Small intestine (tissue), 7 donors: ENCODE data around the gene DAZAP1. TPM values are rescaled to one million over a fixed set of nuclear protein-coding genes. Genes with fewer than 3 reads are reported as not detected.
A peak's percentile ranks its signal among the peaks of the same experiment; 100 is the strongest.

Experiments used
- DNase-seq, 2 donors: peaks; one replicate each; pipeline versions ENCODE4 v3.0.0 to v3.0.0-alpha.2; 2013
- FAIRE-seq: peaks from 2 replicates; lab custom pipeline; 2012; peaks lifted over from hg19 to GRCh38; lab: Jason Lieb, UNC
- H3K27ac ChIP-seq, 3 donors: one replicate each; pipeline ENCODE4 v1.5.1; 2013; ENCODE audit warnings: low read length in 2 of 3, mild to moderate bottlenecking in 2 of 3, control low read depth in 1 of 3, inconsistent platforms in 1 of 3, low read depth in 1 of 3, moderate library complexity in 1 of 3
- H3K27me3 ChIP-seq, 3 donors: one replicate each; pipeline ENCODE4 v1.6.1; 2013; ENCODE audit warnings: low read length in 3 of 3, inconsistent platforms in 1 of 3; ENCODE audit not compliant: control insufficient read depth in 3 of 3, insufficient read depth in 3 of 3
- H3K36me3 ChIP-seq, 3 donors: one replicate each; pipeline ENCODE4 v1.6.1; 2013; ENCODE audit warnings: low read length in 3 of 3, inconsistent platforms in 1 of 3, low read depth in 1 of 3, mild to moderate bottlenecking in 1 of 3, moderate library complexity in 1 of 3; ENCODE audit not compliant: control insufficient read depth in 3 of 3, insufficient read depth in 2 of 3
- H3K4me1 ChIP-seq, 3 donors: one replicate each; pipeline ENCODE4 v1.6.1; 2013; ENCODE audit warnings: low read length in 2 of 3, inconsistent platforms in 1 of 3, low read depth in 1 of 3, mild to moderate bottlenecking in 1 of 3, moderate library complexity in 1 of 3; ENCODE audit not compliant: control insufficient read depth in 3 of 3, insufficient read depth in 2 of 3
- H3K4me3 ChIP-seq, 3 donors: one replicate each; pipeline ENCODE4 v1.5.1; 2013; ENCODE audit warnings: low read length in 3 of 3, control low read depth in 1 of 3, inconsistent platforms in 1 of 3, low read depth in 1 of 3, mild to moderate bottlenecking in 1 of 3, moderate library complexity in 1 of 3
- H3K9me3 ChIP-seq, 2 donors: one replicate each; pipeline ENCODE4 v1.6.1; 2013; ENCODE audit warnings: low read depth in 1 of 2, low read length in 1 of 2; ENCODE audit not compliant: control insufficient read depth in 2 of 2, insufficient read depth in 1 of 2
- WGBS, 3 donors: extraction: QIAGEN DNeasy Blood & Tissue Kit; methylation state at CpG; one replicate each; pipeline ENCODE4 v1.1.7; 2013; 5-methylcytosine and 5-hydroxymethylcytosine counted together
- polyA plus RNA-seq, 4 donors: library from polyadenylated mRNA; stranded (reverse) in 3 of 4; unstranded in 1 of 4; fragments of 200-250 nt in 3 of 4; fragments of 120-200 nt in 1 of 4; gene quantifications; one replicate each; pipeline versions ENCODE4 v1.2.1 to v1.2.3, GENCODE V29; 2013
- donor health status: healthy with polysubstance abuse.
- donor health status: control.
- donor health status: control.
- donor health status: Bipolar disorder and iron deficiency.
- donor health status: healthy.

DAZAP1 gene
- polyA plus RNA-seq, 4 donors, result 60.2 to 124 (median 80.5) TPM

DNA sequence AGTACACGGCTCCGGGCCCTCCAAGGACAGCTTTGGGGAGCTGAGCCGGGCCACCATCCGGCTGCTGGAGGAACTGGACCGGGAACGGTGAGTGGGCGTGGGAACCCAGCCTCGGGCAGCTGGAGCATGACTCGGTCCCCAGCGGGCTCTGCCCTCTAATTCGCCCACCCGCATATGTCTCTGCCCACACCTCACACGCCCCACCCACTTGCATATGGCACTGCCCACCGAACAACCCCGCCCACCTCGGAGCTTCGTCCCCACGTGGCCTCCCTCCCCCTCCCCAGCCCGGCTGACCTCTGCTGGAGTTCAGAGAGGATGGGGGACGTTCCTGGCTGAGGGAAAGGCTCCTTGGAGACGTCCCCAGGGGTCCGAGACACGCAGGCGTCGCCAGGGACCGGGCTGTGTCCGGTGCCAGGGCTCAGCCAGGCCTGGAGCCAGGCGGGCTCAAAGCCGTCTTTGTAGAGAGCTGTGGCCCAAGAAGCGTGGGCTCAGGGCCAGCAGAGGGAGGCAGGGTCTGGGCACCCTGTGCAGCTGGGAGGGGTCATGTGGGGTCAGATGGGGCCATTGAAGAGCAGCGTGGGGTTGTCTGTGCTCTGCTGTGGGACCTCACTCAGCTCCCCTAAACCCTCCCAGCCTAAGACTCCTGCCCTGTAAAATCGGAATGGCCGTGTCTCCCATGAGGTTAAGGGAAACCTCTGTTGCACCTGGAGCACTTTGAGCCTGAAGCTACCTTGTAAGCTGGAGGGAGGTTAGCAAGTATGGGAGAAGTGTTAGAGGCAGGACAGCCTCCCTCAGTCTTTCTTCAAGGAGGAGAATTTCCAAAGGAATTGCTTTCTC is 46.4 kb downstream of the DAZAP1 start:
- Histone ChIP-seq H3K27me3 (peaks cover 30 to 95% (median 42%) of the 10 kb centered on the region in 3 donors), H3K27ac (no peak overlapping the region), H3K4me1 (peaks cover 0 to 11% (median 0%) of the 10 kb centered on the region in 3 donors), H3K36me3 (no peaks in the 10 kb centered on the region), H3K9me3 (no peaks in the 10 kb centered on the region), H3K4me3 (no peak overlapping the region)
- no peak for FAIRE-seq
- 7 to 29% (median 15%) methylated on average over 23 to 33 of the region's 33 CpGs for WGBS, 3 donors
- DNase-seq, result no peak

DNA sequence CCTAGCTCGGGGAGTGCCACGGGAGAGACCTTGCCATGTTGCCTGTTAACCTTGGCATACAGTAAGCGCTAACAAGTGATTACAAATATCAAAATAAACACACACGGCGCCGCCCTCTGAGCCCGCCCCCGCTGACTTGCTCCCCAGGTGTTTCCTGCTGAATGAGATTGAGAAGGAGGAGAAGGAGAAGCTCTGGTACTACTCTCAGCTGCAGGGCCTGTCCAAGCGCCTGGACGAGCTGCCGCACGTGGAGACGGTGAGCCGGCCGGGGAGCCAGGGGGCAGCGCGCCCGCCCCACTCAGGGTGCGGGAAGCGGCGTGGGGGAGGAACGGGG is 47.6 kb downstream of the DAZAP1 start:
- Histone ChIP-seq H3K9me3 (no peaks in the 10 kb centered on the region), H3K36me3 (peaks cover 0 to 3% (median 0%) of the 10 kb centered on the region in 3 donors), H3K27ac (no peak overlapping the region), H3K27me3 (peaks cover 30 to 91% (median 31%) of the 10 kb centered on the region in 3 donors), H3K4me3 (no peak overlapping the region), H3K4me1 (peaks cover 0 to 11% (median 0%) of the 10 kb centered on the region in 3 donors)
- DNase-seq (no peak), FAIRE-seq (no peak)
- 1 to 4% (median 1%) methylated on average over 19 to 22 of the region's 22 CpGs for WGBS, 3 donors

DNA sequence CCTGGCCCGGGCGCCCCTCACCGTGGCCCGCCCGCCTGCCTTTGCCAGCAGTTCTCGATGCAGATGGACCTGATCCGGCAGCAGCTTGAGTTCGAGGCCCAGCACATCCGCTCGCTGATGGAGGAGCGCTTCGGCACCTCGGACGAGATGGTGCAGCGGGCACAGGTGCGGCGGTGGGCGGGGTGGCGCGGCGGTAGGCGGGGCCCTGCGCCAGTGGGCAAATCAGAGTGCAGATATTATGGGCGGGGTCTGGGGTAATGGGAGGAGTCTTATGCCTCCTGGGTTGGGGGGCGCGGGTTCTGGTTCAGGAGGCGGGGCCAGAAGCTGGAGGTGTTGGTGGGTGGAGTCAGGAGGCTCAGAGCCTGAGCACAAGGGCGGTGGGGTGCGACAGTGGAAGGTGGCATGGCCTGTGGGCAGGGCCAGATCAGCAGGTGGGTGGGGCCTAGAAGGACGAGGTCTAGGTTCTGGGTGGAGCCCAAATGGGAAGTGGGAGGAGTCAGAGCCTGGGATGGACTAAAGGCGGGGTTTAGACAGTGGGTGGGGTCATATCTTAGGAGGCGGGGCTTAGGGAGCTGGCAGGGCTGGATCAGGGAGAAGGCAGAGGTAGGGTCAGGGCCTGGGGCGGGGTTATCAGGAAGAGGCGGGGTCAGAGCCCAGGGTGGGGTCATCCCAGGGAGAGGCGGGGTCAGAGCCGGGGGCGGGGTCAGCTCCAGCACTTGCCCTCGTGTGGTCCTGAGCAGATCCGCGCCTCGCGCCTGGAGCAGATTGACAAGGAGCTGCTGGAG is 48.1 kb downstream of the DAZAP1 start:
- Histone ChIP-seq H3K36me3 (peaks cover 0 to 8% (median 0%) of the 10 kb centered on the region in 3 donors), H3K9me3 (no peaks in the 10 kb centered on the region), H3K4me1 (peaks cover 0 to 11% (median 0%) of the 10 kb centered on the region in 3 donors), H3K4me3 (no peak overlapping the region), H3K27me3 (peaks cover 25 to 86% (median 28%) of the 10 kb centered on the region in 3 donors), H3K27ac (no peak overlapping the region)
- 2 to 6% (median 4%) methylated on average over 32 to 42 of the region's 42 CpGs for WGBS, 3 donors
- FAIRE-seq (no peak), DNase-seq (peak; percentile 86 to 97)

DNA sequence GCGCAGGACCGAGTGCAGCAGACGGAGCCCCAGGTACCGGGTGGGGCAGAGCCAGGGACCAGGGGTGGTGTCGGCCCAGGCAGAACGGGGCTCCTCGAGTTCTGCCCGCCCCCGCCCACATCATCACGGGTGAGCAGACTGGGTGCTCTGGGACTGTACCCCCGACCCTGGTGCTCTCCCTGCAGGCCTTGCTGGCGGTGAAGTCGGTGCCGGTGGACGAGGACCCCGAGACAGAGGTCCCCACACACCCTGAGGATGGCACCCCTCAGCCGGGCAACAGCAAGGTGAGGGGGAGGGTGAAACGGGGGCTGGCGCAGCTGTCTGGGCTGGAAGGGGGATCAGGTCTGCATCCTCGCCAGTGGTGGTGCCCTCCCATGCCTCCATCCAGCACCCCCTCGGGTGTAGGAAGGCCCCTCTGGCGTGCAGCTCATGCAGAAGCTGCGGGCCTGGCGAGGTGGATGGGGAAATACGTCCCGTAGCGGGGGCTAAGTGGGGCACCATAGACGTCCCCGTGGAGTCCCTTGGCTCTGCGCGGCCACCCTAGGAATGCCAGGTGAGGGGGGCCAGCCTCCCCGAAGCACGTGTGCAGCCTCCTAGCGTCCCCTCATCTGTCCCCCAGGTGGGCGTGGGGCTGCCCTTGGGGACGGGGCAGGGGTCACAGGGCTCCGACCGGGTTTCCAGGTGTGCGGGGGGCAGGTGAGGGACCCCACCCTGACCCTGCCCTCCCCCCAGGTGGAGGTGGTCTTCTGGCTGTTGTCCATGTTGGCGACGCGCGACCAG is 48.9 kb downstream of the DAZAP1 start:
- peaks cover 17 to 78% (median 22%) of the 10 kb centered on the region in 3 donors for H3K27me3 ChIP-seq
- peaks cover 0 to 15% (median 0%) of the 10 kb centered on the region in 3 donors for H3K36me3 ChIP-seq
- H3K27ac ChIP-seq, result no peak overlapping the region
- H3K4me3 ChIP-seq, result no peak overlapping the region
- 17 to 37% (median 29%) methylated on average over 30 to 43 of the region's 43 CpGs for WGBS, 3 donors
- DNase-seq, result no peak
- no peaks in the 10 kb centered on the region for H3K9me3 ChIP-seq
- peaks cover 0 to 11% (median 0%) of the 10 kb centered on the region in 3 donors for H3K4me1 ChIP-seq
- FAIRE-seq, result no peak

DNA sequence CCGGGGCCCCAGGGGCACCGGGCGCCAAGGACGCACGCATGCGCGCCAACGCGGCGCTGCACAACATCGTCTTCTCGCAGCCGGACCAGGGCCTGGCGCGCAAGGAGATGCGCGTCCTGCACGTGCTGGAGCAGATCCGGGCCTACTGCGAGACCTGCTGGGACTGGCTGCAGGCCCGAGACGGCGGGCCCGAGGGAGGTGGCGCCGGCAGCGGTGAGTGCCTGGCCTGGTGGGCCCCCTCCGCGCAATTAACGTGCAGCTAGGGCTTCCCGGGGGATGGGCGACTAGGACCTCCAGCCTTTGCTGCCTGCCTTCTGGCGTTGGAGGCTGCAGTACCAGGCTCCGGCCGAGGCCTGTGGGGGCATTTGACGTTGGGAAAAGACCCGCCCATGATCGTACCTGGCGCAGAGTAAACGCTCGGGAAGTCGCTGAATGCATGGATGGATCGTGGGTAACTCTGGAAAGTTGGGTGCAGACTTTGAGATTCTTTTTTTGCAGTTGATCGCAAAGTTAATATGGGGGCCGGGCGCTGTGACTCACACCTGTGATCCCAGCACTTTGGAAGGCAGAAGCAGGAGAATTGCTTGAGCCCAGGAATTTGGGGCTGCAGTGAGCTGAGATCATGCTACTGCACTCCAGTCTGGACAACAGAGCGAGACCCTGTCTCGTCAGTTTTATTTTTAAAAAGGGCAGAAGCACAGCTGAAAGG is 49.8 kb downstream of the DAZAP1 start:
- no peak for FAIRE-seq
- DNase-seq, result no peak
- 9 to 16% (median 15%) methylated on average over 37 to 48 of the region's 48 CpGs for WGBS, 3 donors
- no peak overlapping the region for H3K4me3 ChIP-seq
- H3K27me3 ChIP-seq, result peaks cover 13 to 70% (median 15%) of the 10 kb centered on the region in 3 donors
- no peak overlapping the region for H3K27ac ChIP-seq
- no peaks in the 10 kb centered on the region for H3K9me3 ChIP-seq
- H3K4me1 ChIP-seq, result peaks cover 0 to 11% (median 0%) of the 10 kb centered on the region in 3 donors
- peaks cover 0 to 18% (median 0%) of the 10 kb centered on the region in 3 donors for H3K36me3 ChIP-seq

DNA sequence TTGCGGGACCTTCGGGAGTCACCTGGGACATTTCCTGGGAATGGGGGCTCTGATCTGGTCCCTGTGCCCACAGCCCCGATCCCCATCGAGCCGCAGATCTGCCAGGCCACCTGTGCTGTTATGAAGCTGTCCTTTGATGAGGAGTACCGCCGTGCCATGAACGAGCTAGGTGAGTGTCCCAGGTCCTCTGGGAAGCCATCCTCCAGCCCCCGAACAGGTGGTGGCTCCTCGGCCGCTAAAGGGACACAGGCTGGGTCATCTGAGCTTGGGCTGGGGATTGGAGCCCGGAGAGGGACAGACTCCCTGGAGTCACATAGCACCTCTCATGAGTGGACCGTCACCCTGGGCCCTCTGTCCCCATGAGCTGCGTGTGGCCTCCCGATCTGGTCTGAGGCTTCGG is 50.5 kb downstream of the DAZAP1 start:
- H3K4me1 ChIP-seq, result peaks cover 0 to 11% (median 0%) of the 10 kb centered on the region in 3 donors
- no peak for DNase-seq
- H3K27me3 ChIP-seq, result peaks cover 9 to 63% (median 10%) of the 10 kb centered on the region in 3 donors
- WGBS, 3 donors, result 67 to 81% (median 81%) methylated on average over 16 of the region's 16 CpGs
- peaks cover 0 to 18% (median 0%) of the 10 kb centered on the region in 3 donors for H3K36me3 ChIP-seq
- H3K9me3 ChIP-seq, result no peaks in the 10 kb centered on the region
- H3K27ac ChIP-seq, result no peak overlapping the region
- no peak for FAIRE-seq
- no peak overlapping the region for H3K4me3 ChIP-seq

DNA sequence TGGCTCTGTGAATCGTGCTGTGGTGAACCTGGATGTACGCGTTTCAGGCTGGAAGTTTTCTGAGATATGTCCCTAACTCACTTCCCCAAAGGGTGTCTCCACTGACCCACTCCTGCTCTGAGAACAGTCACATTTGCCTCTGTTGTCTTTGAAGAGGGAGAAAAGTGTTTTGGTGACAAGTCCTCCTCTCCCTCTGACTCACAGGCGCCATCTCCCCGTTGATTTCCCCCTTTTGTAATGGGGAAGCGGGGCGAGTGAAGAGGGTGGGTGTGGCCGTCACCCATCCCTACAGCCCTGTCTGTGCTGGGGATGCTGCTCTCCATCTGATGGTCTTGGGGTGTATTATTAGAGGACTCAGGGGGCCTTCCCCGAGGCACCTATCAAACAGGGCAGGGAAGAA is 52.1 kb downstream of the DAZAP1 start:
- Histone ChIP-seq H3K27ac (no peak overlapping the region), H3K36me3 (peaks cover 0 to 18% (median 0%) of the 10 kb centered on the region in 3 donors), H3K9me3 (no peaks in the 10 kb centered on the region), H3K4me1 (peaks cover 0 to 11% (median 0%) of the 10 kb centered on the region in 3 donors), H3K4me3 (no peak overlapping the region), H3K27me3 (peaks cover 5 to 54% (median 9%) of the 10 kb centered on the region in 3 donors)
- WGBS, 3 donors, result 71 to 78% (median 74%) methylated on average over 9 of the region's 9 CpGs
- FAIRE-seq (no peak), DNase-seq (no peak)
